Prostate gland (tissue), 1 donor: ENCODE data around the gene FRMD3.

Experiments
- POLR2A ChIP-seq: fragments of 450-650 bp; IDR thresholded peaks from one replicate; pipeline ENCODE4 v1.6.1; 2016; ENCODE audit warnings: antibody characterized with exemption, mild to moderate bottlenecking
- POLR2AphosphoS5 ChIP-seq: sonication (generic); formaldehyde crosslinking; IDR thresholded peaks from one replicate; pipeline ENCODE4 v1.6.1; 2017; ENCODE audit warnings: antibody characterized with exemption

GRCh38 chr9:83299571-83299970 is 238.6 kb downstream of the FRMD3 start:
- TF ChIP-seq POLR2A, result no peak
- TF ChIP-seq POLR2AphosphoS5, result no peak
